Measurements from ENCODE around the gene OSBP. TPM values are rescaled to one million over a fixed set of nuclear protein-coding genes. Genes with fewer than 3 reads are reported as not detected.

The OSBP gene
- total and polyA plus RNA-seq, 7 experiments from 2014 or later: 21.0 to 57.6 (median 48.6) TPM

DNA sequence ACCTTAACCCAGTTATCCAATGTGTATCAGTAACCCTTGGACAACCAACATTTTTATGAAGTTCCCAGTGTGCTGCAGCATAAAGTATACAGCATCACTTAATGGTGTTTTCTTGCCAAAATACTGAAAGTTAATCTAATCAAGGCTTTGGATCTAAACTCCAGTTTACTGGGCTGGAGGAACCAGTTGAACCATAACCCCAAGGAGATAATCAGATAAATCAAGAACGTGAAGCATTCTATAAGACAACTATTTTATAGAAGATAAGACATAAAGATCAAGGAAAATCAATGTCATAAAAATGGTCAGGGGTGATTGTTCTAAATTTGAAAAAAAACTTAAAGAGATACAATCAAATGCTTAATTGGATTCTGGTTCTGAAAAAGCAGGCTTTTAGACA, 2.3 kb upstream of the OSBP start:
- H3K9me3 ChIP-seq (ENCODE audit: control insufficient read depth in 2 of 3, low read length in 3 of 3): no peaks in the 10 kb centered on the region
- no peaks in the 10 kb centered on the region for H3K36me3 ChIP-seq (ENCODE audit: control insufficient read depth in 2 of 3, insufficient read depth in 3 of 3, low read length in 3 of 3)
- H3K36me3 Mint-ChIP-seq: peaks cover 0 to 21% (median 0%) of the 10 kb centered on the region in 5 donors
- no peak for DNase-seq
- ChIA-PET POLR2A (interaction anchor here (0.6 to 4.3 kb wide), 5 partner anchors 25 to 1041 kb away, joined by 3 to 89 read pairs (median 3); partner anchors contain the start of gene PATL1), CTCF (interaction anchor here (0.7 kb wide), 1 partner anchor 182 kb away, joined by 3 read pairs; no protein-coding TSS in a partner anchor)
- peaks cover 20 to 36% (median 22%) of the 10 kb centered on the region in 7 donors for H3K4me1 Mint-ChIP-seq
- H3K4me1 ChIP-seq (ENCODE audit: control insufficient read depth in 2 of 2, insufficient read depth in 2 of 2, low read length in 2 of 2): peaks cover 25 to 26% of the 10 kb centered on the region in 2 donors
- peak overlapping the region in 2 of 9 donors; percentile 22 to 64 for H3K27ac Mint-ChIP-seq
- no peaks in the 10 kb centered on the region for H3K27me3 Mint-ChIP-seq
- H3K9me3 Mint-ChIP-seq: no peaks in the 10 kb centered on the region
- no peak overlapping the region for H3K27ac ChIP-seq (ENCODE audit: low read depth, low read length)
- H3K4me3 ChIP-seq (ENCODE audit: low read length): no peak overlapping the region
- intact Hi-C loops (cut with micrococcal nuclease): loop anchor here (5.0 kb wide), 3 partner anchors 1744 to 1951 kb away; partner anchors contain the start of genes CYB561A3 (in 1 of the 2), MED19 (in 1 of the 2), TMEM138 (in 1 of the 2) and TMX2 (in 1 of the 2)
- H3K4me3 Mint-ChIP-seq: no peak overlapping the region
- no peaks in the 10 kb centered on the region for H3K27me3 ChIP-seq (ENCODE audit: control insufficient read depth in 2 of 2, insufficient read depth in 2 of 2, low read length in 2 of 2)
- ATAC-seq: no peak

DNA sequence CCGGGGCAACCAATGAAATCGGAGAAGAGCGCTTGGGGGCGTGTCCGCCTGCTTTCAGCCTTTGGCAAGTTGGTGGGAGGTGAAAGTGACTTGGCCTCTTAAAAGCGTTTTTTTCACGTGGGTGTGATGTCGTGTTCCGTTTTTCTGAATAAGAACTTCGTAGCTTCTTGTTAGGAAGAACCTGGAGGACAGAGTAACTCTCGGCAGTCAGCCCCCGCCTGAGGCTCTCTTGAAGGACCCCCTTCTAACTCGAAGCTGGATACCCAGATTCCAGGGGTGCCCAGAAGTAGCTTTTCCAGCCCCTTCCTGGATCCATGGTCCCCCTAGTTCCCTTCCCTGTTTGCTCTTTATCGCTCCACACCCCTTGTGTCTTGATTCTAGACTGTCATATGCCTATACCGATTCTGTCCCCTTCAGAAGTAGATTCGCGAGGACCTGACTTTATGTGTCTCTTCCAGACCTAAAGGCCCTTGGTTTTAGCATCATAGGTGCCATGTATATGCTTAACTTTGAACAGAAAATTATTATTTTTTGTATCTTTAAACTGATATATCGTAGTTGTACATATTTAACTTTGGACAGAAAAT, 915 bp upstream of the OSBP start:
- intact Hi-C loops (cut with micrococcal nuclease): loop anchor here (1.0 to 5.0 kb wide), 14 partner anchors 50 to 1949 kb away; partner anchors contain the start of genes PATL1 (in 2 of the 2), CYB561A3 (in 1 of the 2), FAM111A (in 1 of the 2) and MED19 (in 1 of the 2)
- Histone ChIP-seq H3K27ac (ENCODE audit: low read depth, low read length) (peak overlapping the region; percentile 93), H3K9me3 (ENCODE audit: control insufficient read depth in 2 of 3, low read length in 3 of 3) (no peaks in the 10 kb centered on the region), H3K36me3 (ENCODE audit: control insufficient read depth in 2 of 3, insufficient read depth in 3 of 3, low read length in 3 of 3) (peaks cover 0 to 9% (median 3%) of the 10 kb centered on the region in 3 experiments), H3K4me1 (ENCODE audit: control insufficient read depth in 2 of 2, insufficient read depth in 2 of 2, low read length in 2 of 2) (peaks cover 26 to 29% of the 10 kb centered on the region in 2 donors), H3K27me3 (ENCODE audit: control insufficient read depth in 2 of 2, insufficient read depth in 2 of 2, low read length in 2 of 2) (no peaks in the 10 kb centered on the region), H3K4me3 (ENCODE audit: low read length) (peak overlapping the region; percentile 72)
- CTCF ChIA-PET: interaction anchor here (0.5 kb wide), 1 partner anchor 29 kb away, joined by 6 read pairs; no protein-coding TSS in a partner anchor
- H3K9me3 Mint-ChIP-seq: no peaks in the 10 kb centered on the region
- ATAC-seq: no peak
- no peak for DNase-seq
- peaks cover 0 to 16% (median 0%) of the 10 kb centered on the region in 5 donors for H3K36me3 Mint-ChIP-seq
- H3K4me3 Mint-ChIP-seq: peak overlapping the region; percentile 73 to 99 (median 88)
- POLR2A ChIA-PET: interaction anchor here (0.8 to 4.3 kb wide), 19 partner anchors 11 to 1039 kb away, joined by 3 to 89 read pairs (median 4); partner anchors contain the start of gene PATL1
- H3K27me3 Mint-ChIP-seq: no peaks in the 10 kb centered on the region
- peaks cover 31 to 50% (median 36%) of the 10 kb centered on the region in 7 donors for H3K4me1 Mint-ChIP-seq
- H3K27ac Mint-ChIP-seq: peak overlapping the region; percentile 84 to 98 (median 92)

DNA sequence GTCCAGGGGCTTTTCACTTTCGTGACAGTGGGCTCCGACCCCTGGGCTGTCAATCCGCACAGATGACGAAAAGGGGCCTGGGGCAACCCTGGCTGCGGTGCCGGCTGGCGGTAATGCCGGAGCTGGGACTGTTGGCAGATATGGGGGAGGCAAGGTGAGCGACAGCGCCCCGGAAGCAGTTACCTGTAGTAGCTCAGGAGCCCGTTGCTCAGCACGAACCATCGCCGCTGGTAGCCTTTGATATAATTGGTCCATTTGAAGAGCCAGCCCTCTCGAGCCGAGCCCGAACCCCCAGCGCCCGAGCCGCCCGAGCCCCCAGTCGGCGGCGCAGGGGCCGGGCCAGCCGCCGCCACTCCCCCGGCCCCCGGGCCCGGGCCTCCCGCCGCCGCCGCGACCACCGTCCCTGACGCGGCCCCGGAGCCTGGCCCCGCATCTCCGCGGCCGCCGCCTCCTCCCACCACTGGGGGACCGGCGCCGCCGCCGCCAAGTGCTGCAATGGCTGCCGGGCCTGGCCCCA, 396 bp downstream of the OSBP start:
- Mint-ChIP-seq H3K27me3 (no peaks in the 10 kb centered on the region), H3K36me3 (peaks cover 0 to 10% (median 0%) of the 10 kb centered on the region in 5 donors), H3K9me3 (no peaks in the 10 kb centered on the region), H3K4me1 (peaks cover 35 to 55% (median 41%) of the 10 kb centered on the region in 7 donors), H3K4me3 (peak overlapping the region; percentile 82 to 99 (median 94)), H3K27ac (peak overlapping the region; percentile 84 to 98 (median 94))
- Histone ChIP-seq H3K27me3 (ENCODE audit: control insufficient read depth in 2 of 2, insufficient read depth in 2 of 2, low read length in 2 of 2) (no peaks in the 10 kb centered on the region), H3K9me3 (ENCODE audit: control insufficient read depth in 2 of 3, low read length in 3 of 3) (no peaks in the 10 kb centered on the region), H3K4me3 (ENCODE audit: low read length) (peak overlapping the region; percentile 72), H3K36me3 (ENCODE audit: control insufficient read depth in 2 of 3, insufficient read depth in 3 of 3, low read length in 3 of 3) (peaks cover 3 to 9% (median 9%) of the 10 kb centered on the region in 3 experiments), H3K4me1 (ENCODE audit: control insufficient read depth in 2 of 2, insufficient read depth in 2 of 2, low read length in 2 of 2) (peaks cover 26 to 29% of the 10 kb centered on the region in 2 donors), H3K27ac (ENCODE audit: low read depth, low read length) (peak overlapping the region; percentile 85)
- DNase-seq (peak in 6 of 9 donors; percentile 62 to 81 (median 68)), ATAC-seq (peak; percentile 8)
- ChIA-PET POLR2A (interaction anchor here (0.6 to 4.3 kb wide), 17 partner anchors 10 to 1430 kb away, joined by 3 to 89 read pairs (median 4); partner anchors contain the start of gene PATL1), CTCF (interaction anchor here (0.9 to 1.4 kb wide), 2 partner anchors 49 to 54 kb away, joined by 3 to 6 read pairs; partner anchors contain the start of gene PATL1)
- intact Hi-C loops (cut with micrococcal nuclease): loop anchor here (1.0 to 5.0 kb wide), 7 partner anchors 55 to 1948 kb away; partner anchors contain the start of genes MED19 (in 2 of the 2), TMX2 (in 2 of the 2), CYB561A3 (in 1 of the 2) and FAM111A (in 1 of the 2)

DNA sequence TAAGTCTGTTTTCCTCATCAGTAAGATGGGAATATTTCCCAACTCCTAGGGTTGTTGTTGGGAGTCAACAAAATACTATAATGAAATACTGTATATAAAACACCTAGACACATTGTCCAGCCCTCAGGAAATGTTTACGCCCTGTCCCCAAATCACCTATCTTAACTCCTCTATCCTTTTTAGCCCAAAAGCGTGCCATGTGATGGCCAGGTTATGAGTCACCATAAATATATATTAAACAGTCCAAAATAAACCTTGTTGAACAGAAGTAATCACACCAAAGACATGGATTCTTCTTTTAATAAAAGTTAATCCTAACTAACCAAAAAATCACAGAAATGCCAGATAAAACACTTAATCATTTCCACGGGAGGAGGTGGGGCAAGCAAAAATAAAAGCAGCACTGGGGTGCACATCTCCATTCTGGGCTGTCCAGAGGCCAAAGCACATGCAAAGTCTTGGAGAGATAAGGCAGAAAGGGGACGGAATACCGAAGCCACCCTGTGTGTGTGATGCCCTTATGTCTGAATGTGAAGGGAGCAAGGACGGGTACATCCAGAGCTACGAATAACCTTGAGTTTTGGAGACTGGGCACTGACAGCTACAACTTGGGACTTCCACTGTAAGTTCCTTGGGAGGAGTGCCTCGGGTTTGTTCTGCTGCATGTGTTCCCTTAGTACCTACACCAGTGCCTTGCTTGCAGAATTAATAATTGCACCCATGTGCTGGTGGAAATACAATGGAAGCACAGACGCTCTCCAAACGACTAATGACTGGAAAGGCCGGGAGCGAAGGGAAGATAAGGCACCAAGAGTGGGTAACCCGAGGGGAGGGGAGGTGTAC, 1.1 kb downstream of the OSBP start:
- Histone ChIP-seq H3K4me3 (ENCODE audit: low read length) (peak overlapping the region; percentile 72), H3K27me3 (ENCODE audit: control insufficient read depth in 2 of 2, insufficient read depth in 2 of 2, low read length in 2 of 2) (no peaks in the 10 kb centered on the region), H3K9me3 (ENCODE audit: control insufficient read depth in 2 of 3, low read length in 3 of 3) (no peaks in the 10 kb centered on the region), H3K36me3 (ENCODE audit: control insufficient read depth in 2 of 3, insufficient read depth in 3 of 3, low read length in 3 of 3) (peaks cover 6 to 16% (median 15%) of the 10 kb centered on the region in 3 experiments), H3K4me1 (ENCODE audit: control insufficient read depth in 2 of 2, insufficient read depth in 2 of 2, low read length in 2 of 2) (peaks cover 26 to 29% of the 10 kb centered on the region in 2 donors), H3K27ac (ENCODE audit: low read depth, low read length) (peak overlapping the region; percentile 85)
- ATAC-seq: no peak
- Mint-ChIP-seq H3K27me3 (no peaks in the 10 kb centered on the region), H3K36me3 (peaks cover 0 to 16% (median 2%) of the 10 kb centered on the region in 5 donors), H3K4me1 (peaks cover 35 to 60% (median 46%) of the 10 kb centered on the region in 7 donors), H3K9me3 (no peaks in the 10 kb centered on the region), H3K4me3 (peak overlapping the region; percentile 82 to 99 (median 94)), H3K27ac (peak overlapping the region; percentile 84 to 95 (median 91))
- ChIA-PET POLR2A (interaction anchor here (0.7 to 4.3 kb wide), 11 partner anchors 9 to 1431 kb away, joined by 3 to 89 read pairs (median 12); partner anchors contain the start of gene PATL1), CTCF (interaction anchor here (0.6 to 1.4 kb wide), 3 partner anchors 49 to 194 kb away, joined by 3 to 6 read pairs (median 3); partner anchors contain the start of gene PATL1)
- DNase-seq: peak in 1 of 9 donors; percentile 12
- intact Hi-C loops (cut with micrococcal nuclease): loop anchor here (1.0 to 5.0 kb wide), 7 partner anchors 54 to 1947 kb away; partner anchors contain the start of genes MED19 (in 2 of the 2), TMX2 (in 2 of the 2), CYB561A3 (in 1 of the 2) and FAM111A (in 1 of the 2)

DNA sequence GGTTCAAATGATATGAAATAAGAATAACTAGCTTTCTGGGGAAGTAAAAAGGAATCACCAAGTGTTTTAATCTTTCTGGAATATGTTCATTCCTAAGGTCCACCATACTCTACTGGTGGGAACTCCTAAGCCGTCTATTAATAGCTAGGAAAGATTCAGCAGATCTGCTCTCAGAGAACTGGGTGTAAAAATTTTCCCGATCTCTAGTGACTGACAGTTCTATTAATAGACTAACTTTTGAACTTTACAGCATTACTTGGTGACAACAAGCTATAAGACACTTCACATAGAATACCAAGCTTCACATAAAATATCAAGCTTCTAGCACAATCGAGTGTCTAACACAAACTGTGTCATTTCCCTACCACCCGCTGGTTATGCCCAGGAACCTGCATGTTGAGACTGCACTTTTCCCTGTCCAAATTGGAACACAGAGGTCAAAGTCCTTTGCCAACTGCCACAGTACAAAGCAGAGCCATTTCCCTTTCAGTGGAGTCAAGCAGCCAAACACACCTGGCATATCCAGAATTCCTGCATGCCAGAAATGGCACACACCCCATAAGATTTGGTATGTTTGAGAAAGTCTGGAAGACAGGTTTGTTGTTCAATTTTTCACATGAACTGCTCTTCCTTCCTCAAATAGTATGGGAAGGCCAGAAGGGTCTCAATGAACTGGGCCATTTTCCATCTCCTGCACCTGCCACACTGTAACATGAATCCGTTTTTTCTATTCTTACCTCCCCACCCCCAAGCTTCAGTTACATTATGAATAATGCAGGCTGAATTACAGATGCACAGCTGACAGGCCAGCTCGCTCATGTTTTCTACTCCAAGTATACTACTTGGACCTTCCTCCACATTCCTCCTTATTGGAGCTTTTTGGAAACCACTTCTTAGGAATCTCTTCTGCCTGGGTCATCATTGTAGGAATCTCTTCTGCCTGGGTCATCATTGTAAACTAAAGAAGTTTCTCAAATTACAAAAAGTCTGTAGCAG, 3.7 kb downstream of the OSBP start:
- Mint-ChIP-seq H3K4me1 (peaks cover 39 to 77% (median 61%) of the 10 kb centered on the region in 7 donors), H3K27me3 (no peaks in the 10 kb centered on the region), H3K36me3 (peaks cover 5 to 39% (median 11%) of the 10 kb centered on the region in 5 donors), H3K27ac (peak overlapping the region in 5 of 9 donors; percentile 7 to 81 (median 44)), H3K4me3 (peak overlapping the region in 7 of 10 donors; percentile 4 to 99 (median 16)), H3K9me3 (no peaks in the 10 kb centered on the region)
- intact Hi-C loops (cut with micrococcal nuclease): no loop called here
- Histone ChIP-seq H3K27me3 (ENCODE audit: control insufficient read depth in 2 of 2, insufficient read depth in 2 of 2, low read length in 2 of 2) (no peaks in the 10 kb centered on the region), H3K4me1 (ENCODE audit: control insufficient read depth in 2 of 2, insufficient read depth in 2 of 2, low read length in 2 of 2) (peaks cover 23 to 25% of the 10 kb centered on the region in 2 donors), H3K36me3 (ENCODE audit: control insufficient read depth in 2 of 3, insufficient read depth in 3 of 3, low read length in 3 of 3) (peaks cover 26 to 42% (median 41%) of the 10 kb centered on the region in 3 experiments), H3K9me3 (ENCODE audit: control insufficient read depth in 2 of 3, low read length in 3 of 3) (no peaks in the 10 kb centered on the region), H3K4me3 (ENCODE audit: low read length) (no peak overlapping the region), H3K27ac (ENCODE audit: low read depth, low read length) (no peak overlapping the region)
- ChIA-PET CTCF (no interaction called here), POLR2A (interaction anchor here (1.0 to 2.0 kb wide), 3 partner anchors 51 to 57 kb away, joined by 3 to 6 read pairs (median 4); partner anchors contain the start of gene PATL1)
- no peak for ATAC-seq
- no peak for DNase-seq
